Left ventricle myocardium inferior (tissue), 1 donor: ENCODE data around the gene TIMM23. TPM values are rescaled to one million over a fixed set of nuclear protein-coding genes. Genes with fewer than 3 reads are reported as not detected.

Experiments used
- DNase-seq: peaks from one replicate; pipeline ENCODE4 v3.0.0-alpha.2; 2020
- H3K27ac ChIP-seq: fragments of 200-600 bp; replicated peaks from 2 replicates; pipeline ENCODE4 v1.8.0; 2021
- H3K27me3 ChIP-seq: fragments of 200-600 bp; 2 replicates; pipeline ENCODE4 v1.8.0; 2021; ENCODE audit warnings: low read depth
- H3K36me3 ChIP-seq: fragments of 200-600 bp; 2 replicates; pipeline ENCODE4 v1.8.0; 2021
- H3K4me1 ChIP-seq: fragments of 200-600 bp; 2 replicates; pipeline ENCODE4 v1.8.0; 2021
- H3K4me3 ChIP-seq: fragments of 200-600 bp; 2 replicates; pipeline ENCODE4 v1.8.0; 2021; ENCODE audit warnings: mild to moderate bottlenecking, moderate library complexity
- H3K9me3 ChIP-seq: fragments of 200-600 bp; replicated peaks from 2 replicates; pipeline ENCODE4 v1.8.0; 2021
- intact Hi-C: fragments of 100-400 bp; cut with micrococcal nuclease; formaldehyde crosslinking; loops from one replicate; pipeline ENCODE4 v1.11.0; 2022
- total RNA-seq: library from RNA; stranded (reverse); fragmentation: NEBNext Ultra II Directional; extraction: Animal tissue kit (Norgen Biotek cat#: 25700); gene quantifications from one replicate; pipeline ENCODE4 v1.2.1, GENCODE V29; 2021
- TF ChIP-seq, protein P1 (sequence below): fragments of 200-600 bp; IDR thresholded peaks from 2 replicates; pipeline ENCODE4 v1.8.0; 2021; ENCODE audit warnings: antibody characterized with exemption, mild to moderate bottlenecking, borderline replicate concordance
- donor health status: DM: no; HTN: yes; CAD: no; lungs with severe emphysema.

The TIMM23 gene
- total RNA-seq, 1 donor from 2014 or later, result 83.5 TPM

- H3K4me1 ChIP-seq, result no peaks in the 10 kb centered on the region
- H3K36me3 ChIP-seq, result no peaks in the 10 kb centered on the region
- H3K9me3 ChIP-seq, result no peaks in the 10 kb centered on the region
- H3K27me3 ChIP-seq, result peaks cover 61% of the 10 kb centered on the region
- DNase-seq, result no peak
- intact Hi-C loops, result no loop called here
- TF ChIP-seq, protein P1, sequence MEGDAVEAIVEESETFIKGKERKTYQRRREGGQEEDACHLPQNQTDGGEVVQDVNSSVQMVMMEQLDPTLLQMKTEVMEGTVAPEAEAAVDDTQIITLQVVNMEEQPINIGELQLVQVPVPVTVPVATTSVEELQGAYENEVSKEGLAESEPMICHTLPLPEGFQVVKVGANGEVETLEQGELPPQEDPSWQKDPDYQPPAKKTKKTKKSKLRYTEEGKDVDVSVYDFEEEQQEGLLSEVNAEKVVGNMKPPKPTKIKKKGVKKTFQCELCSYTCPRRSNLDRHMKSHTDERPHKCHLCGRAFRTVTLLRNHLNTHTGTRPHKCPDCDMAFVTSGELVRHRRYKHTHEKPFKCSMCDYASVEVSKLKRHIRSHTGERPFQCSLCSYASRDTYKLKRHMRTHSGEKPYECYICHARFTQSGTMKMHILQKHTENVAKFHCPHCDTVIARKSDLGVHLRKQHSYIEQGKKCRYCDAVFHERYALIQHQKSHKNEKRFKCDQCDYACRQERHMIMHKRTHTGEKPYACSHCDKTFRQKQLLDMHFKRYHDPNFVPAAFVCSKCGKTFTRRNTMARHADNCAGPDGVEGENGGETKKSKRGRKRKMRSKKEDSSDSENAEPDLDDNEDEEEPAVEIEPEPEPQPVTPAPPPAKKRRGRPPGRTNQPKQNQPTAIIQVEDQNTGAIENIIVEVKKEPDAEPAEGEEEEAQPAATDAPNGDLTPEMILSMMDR, result no peak
- H3K27ac ChIP-seq, result no peak overlapping the region
- H3K4me3 ChIP-seq, result no peak overlapping the region
Measured at GRCh38 chr10:46050941-46051623, 78.8 kb downstream of the TIMM23 start.

DNA sequence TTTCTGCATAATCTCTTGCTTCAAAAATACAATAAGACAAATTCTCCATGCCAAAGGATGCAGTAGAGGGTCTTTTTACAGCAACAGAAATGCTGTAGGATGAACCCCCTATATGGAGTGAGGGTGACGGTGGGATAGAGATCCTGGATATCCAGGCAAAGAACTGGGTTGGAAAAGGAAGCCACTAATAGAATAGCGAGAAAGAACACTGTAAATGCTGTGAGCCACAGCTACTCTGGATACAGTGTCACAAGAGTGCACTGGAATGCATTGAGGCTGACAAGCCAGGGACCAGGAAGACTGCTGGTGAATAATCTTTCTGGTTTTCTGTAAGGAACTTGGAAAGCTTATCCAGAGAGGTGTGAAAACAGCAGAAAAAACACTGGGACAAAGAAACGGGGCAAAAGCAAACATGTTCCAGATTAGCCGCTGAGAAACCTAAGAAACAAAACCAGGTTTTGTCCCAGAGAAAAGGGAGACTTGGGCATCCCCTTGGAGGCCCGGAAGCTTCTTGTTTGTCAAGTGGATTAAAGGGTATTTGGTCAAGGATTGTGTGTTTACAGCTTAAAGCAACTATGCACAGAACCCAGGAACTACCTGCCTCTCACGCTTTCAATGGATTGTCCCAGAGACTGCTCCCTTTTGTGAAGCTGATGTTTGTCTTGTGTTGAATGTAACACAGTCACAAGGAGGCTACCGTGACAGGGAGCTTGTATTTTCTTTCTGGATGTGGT, 79.9 kb downstream of the TIMM23 start:
- no peak for DNase-seq
- no peak overlapping the region for H3K4me3 ChIP-seq
- H3K36me3 ChIP-seq, result no peaks in the 10 kb centered on the region
- H3K27ac ChIP-seq, result no peak overlapping the region
- no peaks in the 10 kb centered on the region for H3K4me1 ChIP-seq
- TF ChIP-seq, protein P1, result no peak
- intact Hi-C loops, result no loop called here
- H3K9me3 ChIP-seq, result peaks cover 6% of the 10 kb centered on the region
- H3K27me3 ChIP-seq, result peaks cover 52% of the 10 kb centered on the region

- no peak overlapping the region for H3K4me3 ChIP-seq
- intact Hi-C loops, result no loop called here
- no peak overlapping the region for H3K27ac ChIP-seq
- peaks cover 12% of the 10 kb centered on the region for H3K9me3 ChIP-seq
- H3K27me3 ChIP-seq, result peaks cover 46% of the 10 kb centered on the region
- no peak for DNase-seq
- no peaks in the 10 kb centered on the region for H3K4me1 ChIP-seq
- no peaks in the 10 kb centered on the region for H3K36me3 ChIP-seq
- TF ChIP-seq, protein P1, result no peak
Measured at GRCh38 chr10:46052791-46053375, 80.6 kb downstream of the TIMM23 start.

Other genes starting within 250 kb of the TIMM23 start
- 30.3 TPM for gene WASHC2C, start 245.2 kb upstream of the TIMM23 start, total RNA-seq
- 6.0 TPM for gene AGAP4, start 125.0 kb upstream of the TIMM23 start, total RNA-seq
- 270 TPM for gene NCOA4, start 58.1 kb downstream of the TIMM23 start, total RNA-seq
- gene MSMB, start 73.8 kb downstream of the TIMM23 start, total RNA-seq, result not detected